Thyroid gland (tissue), 4 donors: ENCODE data around the gene BARX2. TPM values are rescaled to one million over a fixed set of nuclear protein-coding genes. Genes with fewer than 3 reads are reported as not detected.

ENCODE experiments used
- DNase-seq, 2 donors: peaks; one replicate each; pipeline ENCODE4 v3.0.0-alpha.2; 2019
- H3K27ac ChIP-seq, 3 donors: fragments of 200-600 bp; sonication (generic); 1 replicate in 2 of 3; 2 replicates in 1 of 3; pipeline ENCODE4 v1.5.1; 2016 to 2019; ENCODE audit warnings: mild to moderate bottlenecking in 1 of 3, moderate library complexity in 1 of 3
- H3K27me3 ChIP-seq: fragments of 200-600 bp; sonication (generic); one replicate; pipeline ENCODE4 v1.5.1; 2019
- H3K36me3 ChIP-seq, 2 donors: fragments of 200-600 bp; sonication (generic); one replicate each; pipeline ENCODE4 v1.5.1; 2016 to 2019
- H3K4me1 ChIP-seq, 2 donors: fragments of 200-600 bp; sonication (generic); one replicate each; pipeline ENCODE4 v1.5.1; 2017 to 2019
- H3K4me3 ChIP-seq, 3 donors: fragments of 200-600 bp; sonication (generic); replicated peaks in 1 of 3; 1 replicate in 2 of 3; 2 replicates in 1 of 3; pipeline ENCODE4 v1.5.1; 2016; ENCODE audit warnings: mild to moderate bottlenecking in 1 of 3
- H3K9me3 ChIP-seq: fragments of 200-600 bp; sonication (generic); one replicate; pipeline ENCODE4 v1.5.1; 2017
- CTCF ChIP-seq, 6 experiments: fragments of 200-600 bp in 3 of 6; fragments of 450-650 bp in 3 of 6; sonication (generic) in 3 of 6; IDR thresholded peaks; one replicate each; pipeline ENCODE4 v1.5.1; 2016 to 2019; ENCODE audit warnings: antibody characterized with exemption in 6 of 6, mild to moderate bottlenecking in 2 of 6, inconsistent platforms in 1 of 6, moderate library complexity in 1 of 6
- POLR2A ChIP-seq, 2 donors: fragments of 450-650 bp; IDR thresholded peaks; one replicate each; pipeline ENCODE4 v1.6.1; 2017; ENCODE audit warnings: antibody characterized with exemption in 2 of 2, mild to moderate bottlenecking in 2 of 2, moderate library complexity in 1 of 2
- WGBS, 2 donors: methylation state at CpG; one replicate each; pipeline ENCODE4 v1.1.5; 2017; 5-methylcytosine and 5-hydroxymethylcytosine counted together
- intact Hi-C: fragments of 100-400 bp; cut with DNase I; formaldehyde crosslinking; loops from one replicate; pipeline ENCODE4 v1.15.1; 2023
- total RNA-seq, 4 donors: library from RNA; depleted of rRNA; stranded (reverse); fragments of >200 nt; gene quantifications; one replicate each; pipeline ENCODE4 v1.2.3, GENCODE V29; 2016

BARX2 gene
- total RNA-seq, 4 donors from 2014 or later = 0.49 to 0.78 TPM; not detected in 2

- Histone ChIP-seq H3K4me1 (no peaks in the 10 kb centered on the region), H3K27ac (no peak overlapping the region), H3K36me3 (no peaks in the 10 kb centered on the region), H3K4me3 (no peak overlapping the region), H3K9me3 (no peaks in the 10 kb centered on the region), H3K27me3 (no peaks in the 10 kb centered on the region)
- no peak for DNase-seq
- no peak for TF ChIP-seq CTCF (IDR thresholded peaks at IDR 0.05)
- no peak for TF ChIP-seq POLR2A (IDR thresholded peaks at IDR 0.05)
- 71 to 72% methylated on average over 3 of the region's 3 CpGs for WGBS, 2 donors
- intact Hi-C loops = no loop called here
These were observed 19.1 kb downstream of the BARX2 start for GRCh38 chr11:129394709-129395108.

DNA sequence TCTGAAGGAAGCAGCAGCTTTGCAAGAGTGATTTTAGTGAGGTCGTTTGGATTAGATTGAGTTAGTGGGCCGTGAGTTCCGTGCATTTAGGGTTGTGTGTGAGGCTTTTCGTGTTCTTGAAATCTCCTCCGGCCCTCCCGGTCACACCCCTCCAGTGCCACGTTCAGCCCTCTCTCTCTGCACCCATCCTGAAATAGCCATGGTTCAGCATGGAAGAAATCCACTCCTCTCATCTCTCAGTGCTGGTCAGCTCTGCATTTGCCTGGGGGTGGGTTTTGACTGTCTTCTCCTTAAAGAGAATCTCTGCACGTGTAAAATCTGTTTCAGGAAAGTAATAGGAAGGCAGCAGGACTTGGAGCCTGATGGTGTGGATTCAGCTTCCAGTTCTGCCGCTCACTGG lies 19.8 kb downstream of the BARX2 start:
- H3K9me3 ChIP-seq = no peaks in the 10 kb centered on the region
- TF ChIP-seq CTCF (IDR thresholded peaks at IDR 0.05) (no peak), POLR2A (IDR thresholded peaks at IDR 0.05) (no peak)
- H3K36me3 ChIP-seq = no peaks in the 10 kb centered on the region
- no peak overlapping the region for H3K4me3 ChIP-seq
- intact Hi-C loops = no loop called here
- H3K4me1 ChIP-seq = no peaks in the 10 kb centered on the region
- DNase-seq = no peak
- H3K27ac ChIP-seq = no peak overlapping the region
- 29 to 32% methylated on average over 9 of the region's 9 CpGs for WGBS, 2 donors
- H3K27me3 ChIP-seq = no peaks in the 10 kb centered on the region

DNA sequence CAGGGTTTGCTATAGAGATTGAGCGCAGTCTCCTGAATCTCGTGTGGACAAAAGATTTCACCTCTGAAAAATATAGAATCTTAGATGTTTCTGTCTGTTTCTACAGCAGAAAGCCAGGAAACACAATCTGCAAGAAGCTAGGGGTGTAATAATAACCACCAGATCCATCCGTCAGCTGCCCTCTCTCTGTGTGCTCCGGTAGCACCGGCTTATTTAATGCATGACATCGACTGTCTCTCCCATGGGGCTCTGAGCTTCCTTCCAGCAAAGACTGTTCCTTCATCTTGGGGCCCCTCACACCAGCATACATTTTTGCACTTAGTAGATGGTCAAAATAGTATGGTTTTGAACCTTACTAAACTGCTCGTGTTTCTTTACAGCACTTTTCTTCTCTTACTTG lies 20.2 kb downstream of the BARX2 start:
- Histone ChIP-seq H3K9me3 (no peaks in the 10 kb centered on the region), H3K36me3 (no peaks in the 10 kb centered on the region), H3K4me3 (no peak overlapping the region), H3K4me1 (no peaks in the 10 kb centered on the region), H3K27ac (no peak overlapping the region), H3K27me3 (no peaks in the 10 kb centered on the region)
- no peak for DNase-seq
- 66 to 79% methylated on average over 7 of the region's 7 CpGs for WGBS, 2 donors
- TF ChIP-seq CTCF (IDR thresholded peaks at IDR 0.05) (no peak), POLR2A (IDR thresholded peaks at IDR 0.05) (no peak)
- intact Hi-C loops = no loop called here

GRCh38 chr11:129396454-129396853 lies 20.8 kb downstream of the BARX2 start:
- Histone ChIP-seq H3K27me3 (no peaks in the 10 kb centered on the region), H3K4me3 (no peak overlapping the region), H3K4me1 (no peaks in the 10 kb centered on the region), H3K9me3 (no peaks in the 10 kb centered on the region), H3K36me3 (no peaks in the 10 kb centered on the region), H3K27ac (no peak overlapping the region)
- WGBS, 2 donors = 61 to 65% methylated on average over 3 of the region's 3 CpGs
- intact Hi-C loops = no loop called here
- no peak for DNase-seq
- TF ChIP-seq POLR2A (IDR thresholded peaks at IDR 0.05) (no peak), CTCF (IDR thresholded peaks at IDR 0.05) (no peak)

- Histone ChIP-seq H3K9me3 (no peaks in the 10 kb centered on the region), H3K27ac (no peak overlapping the region), H3K36me3 (no peaks in the 10 kb centered on the region), H3K27me3 (no peaks in the 10 kb centered on the region), H3K4me1 (no peaks in the 10 kb centered on the region), H3K4me3 (no peak overlapping the region)
- intact Hi-C loops = no loop called here
- DNase-seq = no peak
- TF ChIP-seq POLR2A (IDR thresholded peaks at IDR 0.05) (no peak), CTCF (IDR thresholded peaks at IDR 0.05) (no peak)
- WGBS, 2 donors = 90 to 96% methylated on average over 3 of the region's 3 CpGs
These were observed 26.8 kb downstream of the BARX2 start for GRCh38 chr11:129402206-129403171.
